ENCODE measurements around the gene NAA80.

- TF ChIP-seq CTCF (IDR thresholded peaks at IDR 0.05; ENCODE audit: low read depth, low read length, poor library complexity, severe bottlenecking): no peak
- TF ChIP-seq EZH2phosphoT487 (IDR thresholded peaks at IDR 0.05; ENCODE audit: borderline replicate concordance, low read length): no peak
Measured at GRCh38 chr3:50322386-50323091, 23.3 kb upstream of the NAA80 start, which contains the start of gene HYAL2.

All from DOHH2 (cell line).